A549 (cell line): ENCODE results near the gene CNGA1. TPM values are rescaled to one million over a fixed set of nuclear protein-coding genes. Genes with fewer than 3 reads are reported as not detected.

Source experiments
- ATAC-seq, 2 experiments: fragments of 200-7000 bp in 1 of 2; fragments of >200 bp in 1 of 2; cut with Nextera tagmentation in 1 of 2; cut with Tn5 transposase in 1 of 2; 3 replicates each; pipeline versions ENCODE4 v1.8.0 to v1.9.1; 2018 to 2020; ENCODE audit warnings: mild to moderate bottlenecking in 1 of 2, moderate library complexity in 1 of 2
- CTCF ChIA-PET: fragments of 300-600 bp; sonication (Branson Sonifier 250); formaldehyde crosslinking; extraction: SDS; loops from one replicate; lab custom pipeline; 2021; ENCODE audit warnings: antibody characterized with exemption, inconsistent platforms; lab: Yijun Ruan, JAX
- POLR2A ChIA-PET: fragments of 350-600 bp; formaldehyde crosslinking; extraction: SDS; loops from one replicate; lab custom pipeline; 2021; ENCODE audit warnings: antibody characterized with exemption, inconsistent platforms; lab: Yijun Ruan, JAX
- DNase-seq, 2 experiments: peaks; one replicate each; pipeline versions ENCODE4 v3.0.0 to v3.0.0-alpha.2; 2011 to 2016; ENCODE audit warnings: low read depth in 1 of 2, low spot score in 1 of 2
- FAIRE-seq: peaks from 2 replicates; lab custom pipeline; 2011; peaks lifted over from hg19 to GRCh38; lab: Jason Lieb, UNC
- H3K27ac ChIP-seq, 2 experiments: fragments of >200 bp; sonication (Bioruptor Twin); formaldehyde crosslinking; 3 replicates each; pipeline ENCODE4 v1.5.1; 2016 to 2017
- H3K4me1 ChIP-seq: fragments of >200 bp; sonication (Bioruptor Twin); formaldehyde crosslinking; 3 replicates; pipeline ENCODE4 v1.6.1; 2016
- H3K4me2 ChIP-seq: fragments of >200 bp; sonication (Bioruptor Twin); formaldehyde crosslinking; 3 replicates; pipeline ENCODE4 v1.6.1; 2016
- H3K4me3 ChIP-seq: fragments of >200 bp; sonication (Bioruptor Twin); formaldehyde crosslinking; 3 replicates; pipeline ENCODE4 v1.5.1; 2016
- H3K9me3 ChIP-seq: fragments of >200 bp; sonication (Bioruptor Twin); formaldehyde crosslinking; 3 replicates; pipeline ENCODE4 v1.6.1; 2016
- CBX2 ChIP-seq: fragments of 200-600 bp; sonication (generic); IDR thresholded peaks from 2 replicates; pipeline ENCODE4 v1.6.1; 2016; ENCODE audit warnings: low read depth, mild to moderate bottlenecking, borderline replicate concordance
- CHD2 ChIP-seq: fragments of 150-350 bp; IDR thresholded peaks from 2 replicates; pipeline ENCODE4 v1.6.1; 2014; ENCODE audit warnings: low read length; ENCODE audit not compliant: partially characterized antibody
- CHD4 ChIP-seq: fragments of 200-600 bp; sonication (generic); IDR thresholded peaks from 2 replicates; pipeline ENCODE4 v1.6.1; 2016; ENCODE audit warnings: antibody characterized with exemption, mild to moderate bottlenecking, borderline replicate concordance
- EHF ChIP-seq: fragments of 250-450 bp; sonication (Bioruptor Pico); IDR thresholded peaks from 2 replicates; pipeline ENCODE4 v1.5.0; 2020; ENCODE audit warnings: mild to moderate bottlenecking
- EP300 ChIP-seq, 2 experiments: fragments of >200 bp; sonication (Bioruptor Twin); formaldehyde crosslinking; IDR thresholded peaks; 2 replicates in 1 of 2; 3 replicates in 1 of 2; pipeline ENCODE4 v1.6.1; 2016 to 2017
- ESRRA ChIP-seq: fragments of 150-350 bp; IDR thresholded peaks from 2 replicates; pipeline ENCODE4 v1.6.1; 2014; ENCODE audit warnings: mild to moderate bottlenecking, low read length, borderline replicate concordance
- FOSB ChIP-seq: fragments of 250-450 bp; sonication (Bioruptor Pico); IDR thresholded peaks from 2 replicates; pipeline ENCODE4 v1.5.0; 2020; ENCODE audit warnings: mild to moderate bottlenecking, moderate library complexity
- FOXS1 ChIP-seq: fragments of 250-450 bp; sonication (Bioruptor Pico); IDR thresholded peaks from 2 replicates; pipeline ENCODE4 v1.5.0; 2020; ENCODE audit warnings: mild to moderate bottlenecking, moderate library complexity
- HOXB13 ChIP-seq: fragments of 250-450 bp; sonication (Bioruptor Pico); IDR thresholded peaks from 2 replicates; pipeline ENCODE4 v1.5.0; 2020; ENCODE audit warnings: low read depth, mild to moderate bottlenecking, moderate library complexity
- JUNB ChIP-seq: fragments of >200 bp; sonication (Bioruptor Twin); formaldehyde crosslinking; IDR thresholded peaks from 2 replicates; pipeline ENCODE4 v1.6.1; 2016
- KDM1A ChIP-seq: fragments of 200-600 bp; sonication (generic); IDR thresholded peaks from 2 replicates; pipeline ENCODE4 v1.6.1; 2016; ENCODE audit warnings: low read depth, mild to moderate bottlenecking
- MYC ChIP-seq: IDR thresholded peaks from 2 replicates; pipeline ENCODE4 v1.6.1; 2012; ENCODE audit warnings: mild to moderate bottlenecking, inconsistent platforms, low read length, improper control_type of control experiment, borderline replicate concordance
- NFE2L2 ChIP-seq: fragments of 150-350 bp; conservative IDR thresholded peaks from 2 replicates; pipeline ENCODE4 v1.6.1; 2014; ENCODE audit warnings: low read length
- NPAS2 ChIP-seq: fragments of 250-450 bp; sonication (Bioruptor Pico); IDR thresholded peaks from 2 replicates; pipeline ENCODE4 v1.8.0; 2022; ENCODE audit warnings: mild to moderate bottlenecking, moderate library complexity, borderline replicate concordance
- NR3C1 ChIP-seq: fragments of >200 bp; sonication (Bioruptor Twin); formaldehyde crosslinking; IDR thresholded peaks from 3 replicates; pipeline ENCODE4 v1.6.1; 2017
- PHF8 ChIP-seq: fragments of 200-600 bp; sonication (generic); IDR thresholded peaks from 2 replicates; pipeline ENCODE4 v1.6.1; 2016; ENCODE audit warnings: low read depth, mild to moderate bottlenecking, antibody characterized with exemption, moderate library complexity, borderline replicate concordance
- POLR2A ChIP-seq: IDR thresholded peaks from 2 replicates; pipeline ENCODE4 v1.6.1; 2012; ENCODE audit warnings: mild to moderate bottlenecking, low read length
- RARB ChIP-seq: fragments of 250-450 bp; sonication (Bioruptor Pico); IDR thresholded peaks from 2 replicates; pipeline ENCODE4 v1.8.0; 2021; ENCODE audit warnings: mild to moderate bottlenecking, moderate library complexity
- RCOR1 ChIP-seq: fragments of 150-350 bp; IDR thresholded peaks from 2 replicates; pipeline ENCODE4 v1.6.1; 2014; ENCODE audit warnings: antibody characterized with exemption, low read length, low read depth
- RFX5 ChIP-seq: fragments of 450-650 bp; IDR thresholded peaks from 2 replicates; pipeline ENCODE4 v1.7.1; 2014; ENCODE audit warnings: antibody characterized with exemption, mild to moderate bottlenecking, moderate library complexity
- TFCP2L1 ChIP-seq: fragments of 250-450 bp; sonication (Bioruptor Pico); IDR thresholded peaks from 2 replicates; pipeline ENCODE4 v1.5.0; 2021; ENCODE audit warnings: mild to moderate bottlenecking
- TP53 ChIP-seq: fragments of 250-450 bp; sonication (Bioruptor Pico); IDR thresholded peaks from 2 replicates; pipeline ENCODE4 v1.5.0; 2021; ENCODE audit warnings: mild to moderate bottlenecking, moderate library complexity
- ZC3H11A ChIP-seq: fragments of 450-650 bp; IDR thresholded peaks from 2 replicates; pipeline ENCODE4 v1.6.1; 2014; ENCODE audit warnings: antibody characterized with exemption, mild to moderate bottlenecking
- ZFP36 ChIP-seq: fragments of 450-650 bp; IDR thresholded peaks from 2 replicates; pipeline ENCODE4 v1.6.1; 2014; ENCODE audit warnings: borderline replicate concordance; ENCODE audit not compliant: partially characterized antibody
- WGBS: methylation state at CpG from one replicate; pipeline ENCODE4 v1.1.6; 2017; ENCODE audit errors: missing lambda C conversion rate; 5-methylcytosine and 5-hydroxymethylcytosine counted together
- polyA plus RNA-seq, 4 experiments: library from polyadenylated mRNA; depleted of rRNA in 3 of 4; stranded (reverse); fragments of >200 nt; fragmentation: RNase III in 1 of 4; extraction: RNeasy Plus Mini Kit Qiagen cat#74134 plus additional on column Dnase treatment in 1 of 4; gene quantifications; 2 replicates in 3 of 4; 3 replicates in 1 of 4; pipeline ENCODE4 v1.2.3, GENCODE V29; 2011 to 2017
- TF ChIP-seq, protein P1 (sequence below): fragments of 200-600 bp; sonication (generic); IDR thresholded peaks from 2 replicates; pipeline ENCODE4 v1.6.1; 2016; ENCODE audit warnings: antibody characterized with exemption, mild to moderate bottlenecking, moderate library complexity
- TF ChIP-seq, protein P2 (sequence below): IDR thresholded peaks from 2 replicates; pipeline ENCODE4 v1.6.1; 2012
- TF ChIP-seq, protein P3 (sequence below): fragments of >200 bp; sonication (Bioruptor Twin); formaldehyde crosslinking; IDR thresholded peaks from 3 replicates; pipeline ENCODE4 v1.5.1; 2016
- TF ChIP-seq, protein P4 (sequence below): fragments of >200 bp; sonication (Bioruptor Twin); formaldehyde crosslinking; IDR thresholded peaks from 2 replicates; pipeline ENCODE4 v1.6.1; 2016

Gene CNGA1
- polyA plus RNA-seq, 2 of the 4 experiments (the other 2 are of a cell fraction) = 0.12 TPM; not detected in 1

DNA sequence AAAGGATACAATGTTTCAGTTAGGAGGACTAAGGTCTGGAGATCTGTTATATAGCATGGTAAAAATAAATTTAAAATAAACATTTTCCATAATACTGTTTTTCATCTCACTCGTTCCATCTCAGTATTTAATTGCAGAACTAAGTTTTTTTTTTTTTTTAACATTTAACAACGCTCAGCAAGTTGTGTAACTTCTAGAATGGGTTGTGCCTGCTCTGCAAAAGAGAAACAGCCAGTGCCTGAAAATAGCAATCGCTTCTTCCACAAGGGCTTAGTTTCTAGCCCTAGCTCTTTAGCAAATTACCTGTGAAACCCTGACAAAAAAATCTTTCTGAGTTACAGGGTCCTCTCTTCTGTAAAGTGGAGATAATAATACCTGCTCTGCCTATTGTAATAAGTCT lies 41.9 kb downstream of the CNGA1 start (continued):
- TF ChIP-seq, protein P1, sequence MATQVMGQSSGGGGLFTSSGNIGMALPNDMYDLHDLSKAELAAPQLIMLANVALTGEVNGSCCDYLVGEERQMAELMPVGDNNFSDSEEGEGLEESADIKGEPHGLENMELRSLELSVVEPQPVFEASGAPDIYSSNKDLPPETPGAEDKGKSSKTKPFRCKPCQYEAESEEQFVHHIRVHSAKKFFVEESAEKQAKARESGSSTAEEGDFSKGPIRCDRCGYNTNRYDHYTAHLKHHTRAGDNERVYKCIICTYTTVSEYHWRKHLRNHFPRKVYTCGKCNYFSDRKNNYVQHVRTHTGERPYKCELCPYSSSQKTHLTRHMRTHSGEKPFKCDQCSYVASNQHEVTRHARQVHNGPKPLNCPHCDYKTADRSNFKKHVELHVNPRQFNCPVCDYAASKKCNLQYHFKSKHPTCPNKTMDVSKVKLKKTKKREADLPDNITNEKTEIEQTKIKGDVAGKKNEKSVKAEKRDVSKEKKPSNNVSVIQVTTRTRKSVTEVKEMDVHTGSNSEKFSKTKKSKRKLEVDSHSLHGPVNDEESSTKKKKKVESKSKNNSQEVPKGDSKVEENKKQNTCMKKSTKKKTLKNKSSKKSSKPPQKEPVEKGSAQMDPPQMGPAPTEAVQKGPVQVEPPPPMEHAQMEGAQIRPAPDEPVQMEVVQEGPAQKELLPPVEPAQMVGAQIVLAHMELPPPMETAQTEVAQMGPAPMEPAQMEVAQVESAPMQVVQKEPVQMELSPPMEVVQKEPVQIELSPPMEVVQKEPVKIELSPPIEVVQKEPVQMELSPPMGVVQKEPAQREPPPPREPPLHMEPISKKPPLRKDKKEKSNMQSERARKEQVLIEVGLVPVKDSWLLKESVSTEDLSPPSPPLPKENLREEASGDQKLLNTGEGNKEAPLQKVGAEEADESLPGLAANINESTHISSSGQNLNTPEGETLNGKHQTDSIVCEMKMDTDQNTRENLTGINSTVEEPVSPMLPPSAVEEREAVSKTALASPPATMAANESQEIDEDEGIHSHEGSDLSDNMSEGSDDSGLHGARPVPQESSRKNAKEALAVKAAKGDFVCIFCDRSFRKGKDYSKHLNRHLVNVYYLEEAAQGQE = no peak
- TF ChIP-seq, protein P2, sequence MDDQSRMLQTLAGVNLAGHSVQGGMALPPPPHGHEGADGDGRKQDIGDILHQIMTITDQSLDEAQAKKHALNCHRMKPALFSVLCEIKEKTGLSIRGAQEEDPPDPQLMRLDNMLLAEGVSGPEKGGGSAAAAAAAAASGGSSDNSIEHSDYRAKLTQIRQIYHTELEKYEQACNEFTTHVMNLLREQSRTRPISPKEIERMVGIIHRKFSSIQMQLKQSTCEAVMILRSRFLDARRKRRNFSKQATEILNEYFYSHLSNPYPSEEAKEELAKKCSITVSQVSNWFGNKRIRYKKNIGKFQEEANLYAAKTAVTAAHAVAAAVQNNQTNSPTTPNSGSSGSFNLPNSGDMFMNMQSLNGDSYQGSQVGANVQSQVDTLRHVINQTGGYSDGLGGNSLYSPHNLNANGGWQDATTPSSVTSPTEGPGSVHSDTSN = no peak
- TF ChIP-seq ESRRA = no peak
- no peak for TF ChIP-seq NPAS2 (CRISPR knock-in tag)

DNA sequence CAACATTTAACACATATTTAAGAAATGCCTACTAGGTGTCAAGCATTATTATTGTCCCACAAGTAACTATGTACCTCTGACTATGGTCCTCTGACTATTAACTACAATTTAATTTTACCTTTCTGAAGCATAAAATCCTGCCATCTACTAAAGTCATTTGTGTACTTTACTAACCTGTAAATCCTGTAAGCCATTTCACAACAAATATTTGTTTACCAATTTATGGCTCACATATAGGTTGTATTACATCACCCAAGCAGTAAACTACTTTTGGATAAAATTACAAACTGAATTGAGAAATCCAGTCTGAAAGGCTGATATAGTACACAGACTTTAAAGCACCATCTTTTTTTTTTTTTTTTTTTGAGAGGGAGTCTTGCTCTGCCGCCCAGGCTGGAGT lies 43.8 kb downstream of the CNGA1 start:
- H3K4me1 ChIP-seq = no peaks in the 10 kb centered on the region
- POLR2A ChIA-PET = no interaction called here
- no peak overlapping the region for H3K4me3 ChIP-seq
- no peak overlapping the region for H3K4me2 ChIP-seq
- FAIRE-seq = no peak
- no peak for ATAC-seq
- DNase-seq = no peak
- CTCF ChIA-PET = no interaction called here
- no peak overlapping the region for H3K27ac ChIP-seq
- WGBS = 0% methylated on average over 1 of the region's 1 CpG
- H3K9me3 ChIP-seq = no peaks in the 10 kb centered on the region
- no peak for TF ChIP-seq TFCP2L1 (CRISPR knock-in tag)
- TF ChIP-seq NPAS2 (CRISPR knock-in tag) = no peak
- TF ChIP-seq NR3C1 = no peak
- no peak for TF ChIP-seq HOXB13 (CRISPR knock-in tag)
- no peak for TF ChIP-seq FOXS1 (CRISPR knock-in tag)
- no peak for TF ChIP-seq TP53 (CRISPR knock-in tag)
- TF ChIP-seq POLR2A = no peak
- no peak for TF ChIP-seq PHF8
- TF ChIP-seq, protein P3, sequence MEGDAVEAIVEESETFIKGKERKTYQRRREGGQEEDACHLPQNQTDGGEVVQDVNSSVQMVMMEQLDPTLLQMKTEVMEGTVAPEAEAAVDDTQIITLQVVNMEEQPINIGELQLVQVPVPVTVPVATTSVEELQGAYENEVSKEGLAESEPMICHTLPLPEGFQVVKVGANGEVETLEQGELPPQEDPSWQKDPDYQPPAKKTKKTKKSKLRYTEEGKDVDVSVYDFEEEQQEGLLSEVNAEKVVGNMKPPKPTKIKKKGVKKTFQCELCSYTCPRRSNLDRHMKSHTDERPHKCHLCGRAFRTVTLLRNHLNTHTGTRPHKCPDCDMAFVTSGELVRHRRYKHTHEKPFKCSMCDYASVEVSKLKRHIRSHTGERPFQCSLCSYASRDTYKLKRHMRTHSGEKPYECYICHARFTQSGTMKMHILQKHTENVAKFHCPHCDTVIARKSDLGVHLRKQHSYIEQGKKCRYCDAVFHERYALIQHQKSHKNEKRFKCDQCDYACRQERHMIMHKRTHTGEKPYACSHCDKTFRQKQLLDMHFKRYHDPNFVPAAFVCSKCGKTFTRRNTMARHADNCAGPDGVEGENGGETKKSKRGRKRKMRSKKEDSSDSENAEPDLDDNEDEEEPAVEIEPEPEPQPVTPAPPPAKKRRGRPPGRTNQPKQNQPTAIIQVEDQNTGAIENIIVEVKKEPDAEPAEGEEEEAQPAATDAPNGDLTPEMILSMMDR = no peak
- TF ChIP-seq EP300 (IDR thresholded peaks at IDR 0.05) = no peak
- no peak for TF ChIP-seq CBX2
- no peak for TF ChIP-seq FOSB (CRISPR knock-in tag)

DNA sequence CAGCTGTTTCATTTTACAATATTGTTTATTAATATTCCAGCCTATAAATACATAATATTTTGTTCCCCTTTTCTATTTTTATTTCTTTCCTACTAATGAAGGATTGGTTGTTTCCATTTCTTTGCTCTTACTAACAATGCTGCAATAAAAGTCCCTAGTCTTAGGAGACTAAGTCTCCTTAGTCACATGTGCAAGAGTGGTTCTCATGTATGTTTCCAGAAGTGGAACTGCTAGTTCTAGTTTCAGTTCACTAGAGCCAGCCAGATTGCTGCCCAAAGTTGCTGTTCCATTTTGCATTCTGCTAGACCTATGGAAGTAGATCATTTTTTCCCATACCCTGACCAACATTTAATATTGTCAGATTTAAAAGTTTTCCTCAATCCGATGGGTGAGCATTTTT lies 44.3 kb downstream of the CNGA1 start:
- 33% methylated on average over 1 of the region's 1 CpG for WGBS
- no peak overlapping the region for H3K4me3 ChIP-seq
- DNase-seq = no peak
- H3K27ac ChIP-seq = no peak overlapping the region
- no peak for ATAC-seq
- H3K9me3 ChIP-seq = no peaks in the 10 kb centered on the region
- no peak overlapping the region for H3K4me2 ChIP-seq
- POLR2A ChIA-PET = no interaction called here
- TF ChIP-seq FOSB (CRISPR knock-in tag) = no peak
- no peak for TF ChIP-seq FOXS1 (CRISPR knock-in tag)
- TF ChIP-seq JUNB = no peak
- no peak for TF ChIP-seq NR3C1
- no peak for TF ChIP-seq RARB (CRISPR knock-in tag)
- TF ChIP-seq CHD4 = no peak
- no peak for TF ChIP-seq TFCP2L1 (CRISPR knock-in tag)
- TF ChIP-seq NFE2L2 = no peak
- no peak for TF ChIP-seq ESRRA
- TF ChIP-seq, protein P4, sequence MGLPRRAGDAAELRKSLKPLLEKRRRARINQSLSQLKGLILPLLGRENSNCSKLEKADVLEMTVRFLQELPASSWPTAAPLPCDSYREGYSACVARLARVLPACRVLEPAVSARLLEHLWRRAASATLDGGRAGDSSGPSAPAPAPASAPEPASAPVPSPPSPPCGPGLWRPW = no peak
- no peak for TF ChIP-seq POLR2A
- no peak for TF ChIP-seq KDM1A
- no peak for TF ChIP-seq CHD2
- no peak for TF ChIP-seq ZFP36
- TF ChIP-seq RFX5 = no peak
- TF ChIP-seq EHF (CRISPR knock-in tag) = no peak
- no peak for TF ChIP-seq RCOR1
- no peak for TF ChIP-seq MYC
- no peak for TF ChIP-seq ZC3H11A
- TF ChIP-seq, all 56 proteins: peak for 0
- no peaks in the 10 kb centered on the region for H3K4me1 ChIP-seq
- CTCF ChIA-PET = no interaction called here
- FAIRE-seq = no peak
